ENCODE results near the gene B3GNT3. TPM values are rescaled to one million over a fixed set of nuclear protein-coding genes. Genes with fewer than 3 reads are reported as not detected.
"Not testable (repeated sequence)": the region's sequence is repeated elsewhere in the genome, so short reads cannot be mapped to it uniquely, and the experiment has no call there.

Gene B3GNT3
- total and polyA plus RNA-seq, 2 of the 8 experiments (the other 6 are each of a cell fraction or from before 2014, with no cell fraction given) = 1.5 TPM

- not testable (repeated sequence) for H3K9me3 ChIP-seq (ENCODE audit: insufficient read depth in 2 of 2, low read depth in 1 of 2, low read length in 1 of 2); H3K56ac ChIP-seq (replicated peaks; ENCODE audit: insufficient read length, low read depth, low read length); H4K20me1 ChIP-seq (replicated peaks in 1 of 2; ENCODE audit: control insufficient read depth in 1 of 2, insufficient read depth in 2 of 2, low read length in 2 of 2); H3K27me3 ChIP-seq (replicated peaks in 1 of 4; ENCODE audit: control insufficient read depth in 3 of 4, extremely low read depth in 1 of 4, insufficient read depth in 3 of 4, low read length in 3 of 4); H2AFZ ChIP-seq (ENCODE audit: low read length); H3K23ac ChIP-seq (ENCODE audit: insufficient read length); H2AK5ac ChIP-seq (ENCODE audit: low read depth, low read length); H2BK12ac ChIP-seq (ENCODE audit: low read depth, low read length); H3K27ac ChIP-seq (ENCODE audit: low read depth, low read length); H3K23me2 ChIP-seq (ENCODE audit: low read depth, low read length); H3K4me3 ChIP-seq (ENCODE audit: extremely low read depth in 1 of 4, insufficient read depth in 2 of 4, low read depth in 3 of 4, low read length in 4 of 4); H3K9ac ChIP-seq (replicated peaks in 1 of 4; ENCODE audit: extremely low read depth in 1 of 4, low read depth in 3 of 4, low read length in 3 of 4); H4K5ac ChIP-seq (ENCODE audit: insufficient read length, low read depth, low read length); H2BK15ac ChIP-seq (ENCODE audit: low read length); H3K79me2 ChIP-seq (ENCODE audit: control insufficient read depth in 1 of 2, insufficient read depth in 2 of 2, low read length in 2 of 2); H3K14ac ChIP-seq (ENCODE audit: insufficient read length); H2BK20ac ChIP-seq (ENCODE audit: low read length); DNase-seq (ENCODE audit: low read depth in 1 of 2, low spot score in 2 of 2); H3K79me1 ChIP-seq (ENCODE audit: low read depth, low read length); H2BK120ac ChIP-seq (replicated peaks; ENCODE audit: low read depth, low read length); FAIRE-seq; H3K4ac ChIP-seq (replicated peaks; ENCODE audit: insufficient read length, low read depth, low read length); H3K36me3 ChIP-seq (ENCODE audit: control insufficient read depth in 2 of 4, insufficient read depth in 4 of 4, low read length in 3 of 4); H3K18ac ChIP-seq (ENCODE audit: extremely low read depth, low read length); H3K4me2 ChIP-seq (ENCODE audit: insufficient read depth in 1 of 2, low read depth in 2 of 2, low read length in 2 of 2)
- WGBS, 2 experiments (ENCODE audit: extremely low coverage in 1 of 2, insufficient coverage in 1 of 2, insufficient read length in 1 of 2, insufficient replicate concordance in 2 of 2, low coverage in 1 of 2, low lambda C conversion rate in 2 of 2, missing lambda C conversion rate in 1 of 2) = 88% methylated on average over 5 of the region's 5 CpGs; no CpG with 5 or more reads in 1 of the 2 experiments
- H2BK5ac ChIP-seq (ENCODE audit: low read depth, low read length) = peak overlapping the region; percentile 73
- peaks cover 0 to 10% (median 8%) of the 10 kb centered on the region in 4 experiments; a peak in 6 of 7 replicates for H3K4me1 ChIP-seq (replicated peaks in 1 of 4; ENCODE audit: control insufficient read depth in 3 of 4, insufficient read depth in 4 of 4, low read length in 3 of 4)
- POLR2A ChIA-PET (ENCODE audit: partially characterized antibody) = interaction anchor here (1.5 to 3.3 kb wide), 2 partner anchors 76 to 149 kb away, joined by 3 to 11 read pairs; partner anchors contain the start of genes CCDC124 and RPL18A
- CTCF ChIA-PET (ENCODE audit: partially characterized antibody) = interaction anchor here (0.6 to 4.0 kb wide), 27 partner anchors 10 to 353 kb away, joined by 3 to 23 read pairs (median 4); partner anchors contain the start of genes B3GNT3 and SLC5A5
- peak overlapping the region; percentile 80 for H4K91ac ChIP-seq (replicated peaks; ENCODE audit: insufficient read length, low read length)
- peak overlapping the region; percentile 86 for H4K8ac ChIP-seq (ENCODE audit: extremely low read depth, insufficient read depth, low read length)
Measured at GRCh38 chr19:17783721-17784120, 11.2 kb upstream of the B3GNT3 start.
